ENCODE data around the gene UBE2U. TPM values are rescaled to one million over a fixed set of nuclear protein-coding genes. Genes with fewer than 3 reads are reported as not detected.

The UBE2U gene
- total and polyA plus RNA-seq, 2 of the 8 experiments (the other 6 are each of a cell fraction or from before 2014, with no cell fraction given), result not detected

- Histone ChIP-seq H4K20me1 (replicated peaks in 1 of 2; ENCODE audit: control insufficient read depth in 1 of 2, insufficient read depth in 2 of 2, low read length in 2 of 2) (no peaks in the 10 kb centered on the region), H3K4me1 (replicated peaks in 1 of 4; ENCODE audit: control insufficient read depth in 3 of 4, insufficient read depth in 4 of 4, low read length in 3 of 4) (no peaks in the 10 kb centered on the region), H3K9me3 (ENCODE audit: insufficient read depth in 2 of 2, low read depth in 1 of 2, low read length in 1 of 2) (peaks cover 0 to 3% of the 10 kb centered on the region in 2 experiments; a peak in 1 of 4 replicates), H3K4me3 (ENCODE audit: extremely low read depth in 1 of 4, insufficient read depth in 2 of 4, low read depth in 3 of 4, low read length in 4 of 4) (no peak overlapping the region), H3K79me2 (ENCODE audit: control insufficient read depth in 1 of 2, insufficient read depth in 2 of 2, low read length in 2 of 2) (no peaks in the 10 kb centered on the region), H3K27me3 (replicated peaks in 1 of 4; ENCODE audit: control insufficient read depth in 3 of 4, extremely low read depth in 1 of 4, insufficient read depth in 3 of 4, low read length in 3 of 4) (no peaks in the 10 kb centered on the region), H3K36me3 (ENCODE audit: control insufficient read depth in 2 of 4, insufficient read depth in 4 of 4, low read length in 3 of 4) (no peaks in the 10 kb centered on the region), H3K9ac (replicated peaks in 1 of 4; ENCODE audit: extremely low read depth in 1 of 4, low read depth in 3 of 4, low read length in 3 of 4) (no peak overlapping the region), H2BK12ac (ENCODE audit: low read depth, low read length) (no peak overlapping the region), H2BK120ac (replicated peaks; ENCODE audit: low read depth, low read length) (no peak overlapping the region), H3K56ac (replicated peaks; ENCODE audit: insufficient read length, low read depth, low read length) (no peak overlapping the region), H3K14ac (ENCODE audit: insufficient read length) (no peak overlapping the region), H2BK5ac (ENCODE audit: low read depth, low read length) (no peak overlapping the region), H3K79me1 (ENCODE audit: low read depth, low read length) (no peaks in the 10 kb centered on the region), H2AK5ac (ENCODE audit: low read depth, low read length) (no peak overlapping the region), H2AFZ (ENCODE audit: low read length) (no peak overlapping the region), H3K23ac (ENCODE audit: insufficient read length) (no peak overlapping the region), H2BK20ac (ENCODE audit: low read length) (no peak overlapping the region), H3K4me2 (ENCODE audit: insufficient read depth in 1 of 2, low read depth in 2 of 2, low read length in 2 of 2) (no peak overlapping the region), H3K27ac (ENCODE audit: low read depth, low read length) (no peak overlapping the region), H4K8ac (ENCODE audit: extremely low read depth, insufficient read depth, low read length) (no peak overlapping the region), H3K18ac (ENCODE audit: extremely low read depth, low read length) (no peak overlapping the region), H3K4ac (replicated peaks; ENCODE audit: insufficient read length, low read depth, low read length) (no peak overlapping the region), H3K23me2 (ENCODE audit: low read depth, low read length) (no peaks in the 10 kb centered on the region), H4K91ac (replicated peaks; ENCODE audit: insufficient read length, low read length) (no peak overlapping the region), H2BK15ac (ENCODE audit: low read length) (no peak overlapping the region), H4K5ac (ENCODE audit: insufficient read length, low read depth, low read length) (no peak overlapping the region)
- DNase-seq (ENCODE audit: low read depth in 1 of 2, low spot score in 2 of 2) (no peak), FAIRE-seq (no peak)
- no peak for TF ChIP-seq SP2 (IDR thresholded peaks at IDR 0.05; ENCODE audit: low read length)
- POLR2A ChIA-PET (ENCODE audit: partially characterized antibody), result no interaction called here
- CTCF ChIA-PET (ENCODE audit: partially characterized antibody), result interaction anchor here (0.9 kb wide), 1 partner anchor 42 kb away, joined by 3 read pairs; no protein-coding TSS in a partner anchor
These were observed 92.1 kb downstream of the UBE2U start for GRCh38 chr1:64295561-64295960.
